ENCODE results near the gene SESTD1.
"Not testable (repeated sequence)": the region's sequence is repeated elsewhere in the genome, so short reads cannot be mapped to it uniquely, and the experiment has no call there.

SESTD1 gene

DNA sequence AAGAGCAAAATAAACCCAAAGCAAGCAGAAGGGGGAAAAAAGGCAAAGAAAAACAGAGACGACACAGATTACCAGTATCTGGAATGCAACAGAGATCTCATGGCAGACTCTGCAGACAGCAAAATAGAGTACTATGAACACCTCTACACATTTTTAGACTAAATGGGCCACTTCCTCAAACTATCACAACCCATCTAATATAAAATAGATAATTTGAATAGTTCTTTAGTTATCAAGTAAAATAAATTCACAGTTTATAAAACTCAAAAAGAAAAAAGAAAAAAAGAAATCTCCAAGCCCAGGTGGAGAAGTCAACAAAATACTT, 16.6 kb downstream of the SESTD1 start:
- TF ChIP-seq SPI1 (IDR thresholded peaks at IDR 0.05; ENCODE audit: borderline replicate concordance, low read depth) (peak; percentile 16; the same call in 1 of the 2 replicates), POLR2AphosphoS5 (IDR thresholded peaks at IDR 0.05; ENCODE audit: low read depth) (no peak), GABPA (IDR thresholded peaks at IDR 0.05; ENCODE audit: low read depth) (no peak)
- TF ChIP-seq, protein P1, sequence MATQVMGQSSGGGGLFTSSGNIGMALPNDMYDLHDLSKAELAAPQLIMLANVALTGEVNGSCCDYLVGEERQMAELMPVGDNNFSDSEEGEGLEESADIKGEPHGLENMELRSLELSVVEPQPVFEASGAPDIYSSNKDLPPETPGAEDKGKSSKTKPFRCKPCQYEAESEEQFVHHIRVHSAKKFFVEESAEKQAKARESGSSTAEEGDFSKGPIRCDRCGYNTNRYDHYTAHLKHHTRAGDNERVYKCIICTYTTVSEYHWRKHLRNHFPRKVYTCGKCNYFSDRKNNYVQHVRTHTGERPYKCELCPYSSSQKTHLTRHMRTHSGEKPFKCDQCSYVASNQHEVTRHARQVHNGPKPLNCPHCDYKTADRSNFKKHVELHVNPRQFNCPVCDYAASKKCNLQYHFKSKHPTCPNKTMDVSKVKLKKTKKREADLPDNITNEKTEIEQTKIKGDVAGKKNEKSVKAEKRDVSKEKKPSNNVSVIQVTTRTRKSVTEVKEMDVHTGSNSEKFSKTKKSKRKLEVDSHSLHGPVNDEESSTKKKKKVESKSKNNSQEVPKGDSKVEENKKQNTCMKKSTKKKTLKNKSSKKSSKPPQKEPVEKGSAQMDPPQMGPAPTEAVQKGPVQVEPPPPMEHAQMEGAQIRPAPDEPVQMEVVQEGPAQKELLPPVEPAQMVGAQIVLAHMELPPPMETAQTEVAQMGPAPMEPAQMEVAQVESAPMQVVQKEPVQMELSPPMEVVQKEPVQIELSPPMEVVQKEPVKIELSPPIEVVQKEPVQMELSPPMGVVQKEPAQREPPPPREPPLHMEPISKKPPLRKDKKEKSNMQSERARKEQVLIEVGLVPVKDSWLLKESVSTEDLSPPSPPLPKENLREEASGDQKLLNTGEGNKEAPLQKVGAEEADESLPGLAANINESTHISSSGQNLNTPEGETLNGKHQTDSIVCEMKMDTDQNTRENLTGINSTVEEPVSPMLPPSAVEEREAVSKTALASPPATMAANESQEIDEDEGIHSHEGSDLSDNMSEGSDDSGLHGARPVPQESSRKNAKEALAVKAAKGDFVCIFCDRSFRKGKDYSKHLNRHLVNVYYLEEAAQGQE (IDR thresholded peaks at IDR 0.05; ENCODE audit: insufficient replicate concordance, low read depth), result no peak
- TF ChIP-seq, protein P2, sequence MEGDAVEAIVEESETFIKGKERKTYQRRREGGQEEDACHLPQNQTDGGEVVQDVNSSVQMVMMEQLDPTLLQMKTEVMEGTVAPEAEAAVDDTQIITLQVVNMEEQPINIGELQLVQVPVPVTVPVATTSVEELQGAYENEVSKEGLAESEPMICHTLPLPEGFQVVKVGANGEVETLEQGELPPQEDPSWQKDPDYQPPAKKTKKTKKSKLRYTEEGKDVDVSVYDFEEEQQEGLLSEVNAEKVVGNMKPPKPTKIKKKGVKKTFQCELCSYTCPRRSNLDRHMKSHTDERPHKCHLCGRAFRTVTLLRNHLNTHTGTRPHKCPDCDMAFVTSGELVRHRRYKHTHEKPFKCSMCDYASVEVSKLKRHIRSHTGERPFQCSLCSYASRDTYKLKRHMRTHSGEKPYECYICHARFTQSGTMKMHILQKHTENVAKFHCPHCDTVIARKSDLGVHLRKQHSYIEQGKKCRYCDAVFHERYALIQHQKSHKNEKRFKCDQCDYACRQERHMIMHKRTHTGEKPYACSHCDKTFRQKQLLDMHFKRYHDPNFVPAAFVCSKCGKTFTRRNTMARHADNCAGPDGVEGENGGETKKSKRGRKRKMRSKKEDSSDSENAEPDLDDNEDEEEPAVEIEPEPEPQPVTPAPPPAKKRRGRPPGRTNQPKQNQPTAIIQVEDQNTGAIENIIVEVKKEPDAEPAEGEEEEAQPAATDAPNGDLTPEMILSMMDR (IDR thresholded peaks at IDR 0.05; ENCODE audit: insufficient read depth, low read length), result no peak
- Histone ChIP-seq H3K4me3 (replicated peaks; ENCODE audit: insufficient read depth, low read length) (no peak overlapping the region), H3K27me3 (ENCODE audit: insufficient read depth, poor library complexity, severe bottlenecking) (no peaks in the 10 kb centered on the region), H3K27ac (replicated peaks) (no peak overlapping the region)
- DNase-seq (ENCODE audit: low read depth in 1 of 2, low spot score in 1 of 2), result no peak

DNA sequence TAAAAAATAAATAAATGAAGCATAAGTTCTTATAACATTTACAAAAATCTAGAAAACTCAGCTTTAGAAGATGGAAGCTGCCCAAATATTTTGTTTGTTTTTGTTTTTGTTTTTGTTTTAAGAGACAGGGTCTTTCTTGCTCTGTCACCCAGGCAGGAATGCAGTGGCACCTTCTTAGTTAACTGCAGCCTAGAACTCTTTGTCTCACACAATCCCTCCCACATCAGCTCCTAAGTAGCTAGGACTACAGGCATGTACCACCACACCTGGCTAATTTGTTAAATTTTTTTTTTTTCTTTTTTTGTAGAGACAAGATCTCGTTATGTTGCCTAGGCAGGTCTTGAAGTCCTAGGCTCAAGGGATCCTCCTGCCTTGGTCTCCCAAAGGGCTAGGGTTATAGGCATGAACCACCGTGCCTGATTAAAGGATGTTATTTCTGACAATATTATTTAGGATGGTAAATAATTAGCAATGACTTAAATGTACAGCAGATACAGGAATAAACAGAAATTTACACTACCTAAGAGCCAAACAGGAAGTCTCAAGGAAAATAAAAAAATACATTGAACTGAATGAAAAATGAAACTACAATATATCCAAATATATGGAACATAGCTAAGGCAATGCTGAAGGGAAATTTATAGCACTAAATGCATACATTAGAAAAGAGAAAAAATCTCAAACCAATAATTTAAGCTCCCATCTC, 17.2 kb downstream of the SESTD1 start:
- no peaks in the 10 kb centered on the region for H3K27me3 ChIP-seq (ENCODE audit: insufficient read depth, poor library complexity, severe bottlenecking)
- no peak overlapping the region for H3K4me3 ChIP-seq (replicated peaks; ENCODE audit: insufficient read depth, low read length)
- no peak overlapping the region for H3K27ac ChIP-seq (replicated peaks)
- TF ChIP-seq, protein P2 (IDR thresholded peaks at IDR 0.05; ENCODE audit: insufficient read depth, low read length), result no peak
- no peak for TF ChIP-seq SPI1 (IDR thresholded peaks at IDR 0.05; ENCODE audit: borderline replicate concordance, low read depth)
- no peak for TF ChIP-seq POLR2AphosphoS5 (IDR thresholded peaks at IDR 0.05; ENCODE audit: low read depth)
- TF ChIP-seq GABPA (IDR thresholded peaks at IDR 0.05; ENCODE audit: low read depth), result no peak
- TF ChIP-seq, protein P1 (IDR thresholded peaks at IDR 0.05; ENCODE audit: insufficient replicate concordance, low read depth), result no peak
- DNase-seq (ENCODE audit: low read depth in 1 of 2, low spot score in 1 of 2), result no peak

- H3K27ac ChIP-seq (replicated peaks); DNase-seq (ENCODE audit: low read depth in 1 of 2, low spot score in 1 of 2); H3K27me3 ChIP-seq (ENCODE audit: insufficient read depth, poor library complexity, severe bottlenecking); H3K4me3 ChIP-seq (replicated peaks; ENCODE audit: insufficient read depth, low read length): not testable (repeated sequence)
Observed at GRCh38 chr2:179245843-179246242, 18.8 kb downstream of the SESTD1 start.

GRCh38 chr2:179243046-179243445, 21.6 kb downstream of the SESTD1 start:
- H3K27me3 ChIP-seq (ENCODE audit: insufficient read depth, poor library complexity, severe bottlenecking), result no peaks in the 10 kb centered on the region

More at GRCh38 chr2:179243046-179243445, 21.6 kb downstream of the SESTD1 start:
- Histone ChIP-seq H3K27ac (replicated peaks) (no peak overlapping the region), H3K4me3 (replicated peaks; ENCODE audit: insufficient read depth, low read length) (no peak overlapping the region)
- no peak for DNase-seq (ENCODE audit: low read depth in 1 of 2, low spot score in 1 of 2)
- TF ChIP-seq SPI1 (IDR thresholded peaks at IDR 0.05; ENCODE audit: borderline replicate concordance, low read depth) (no peak), GABPA (IDR thresholded peaks at IDR 0.05; ENCODE audit: low read depth) (no peak), POLR2AphosphoS5 (IDR thresholded peaks at IDR 0.05; ENCODE audit: low read depth) (no peak)
- TF ChIP-seq, protein P1 (IDR thresholded peaks at IDR 0.05; ENCODE audit: insufficient replicate concordance, low read depth), result no peak
- TF ChIP-seq, protein P2 (IDR thresholded peaks at IDR 0.05; ENCODE audit: insufficient read depth, low read length), result no peak

All from HL-60 (cell line).